Liver (tissue), 9 donors: ENCODE measurements around the gene RNU6-1. TPM values are rescaled to one million over a fixed set of nuclear protein-coding genes. Genes with fewer than 3 reads are reported as not detected.
A peak's percentile ranks its signal among the peaks of the same experiment; 100 is the strongest.

ENCODE experiments used
- DNase-seq: peaks from one replicate; pipeline ENCODE4 v3.0.0-alpha.2; 2017; ENCODE audit warnings: low spot score
- H3K27ac ChIP-seq, 2 donors: one replicate each; pipeline ENCODE4 v1.7.0; 2013; ENCODE audit warnings: inconsistent platforms in 2 of 2, low read length in 2 of 2, control low read depth in 1 of 2, low read depth in 1 of 2, mild to moderate bottlenecking in 1 of 2
- H3K27me3 ChIP-seq, 4 donors: one replicate each; pipeline versions ENCODE4 v1.6.1 to v1.7.0; 2013; ENCODE audit warnings: low read length in 3 of 4, inconsistent platforms in 1 of 4, mild to moderate bottlenecking in 1 of 4, moderate library complexity in 1 of 4; ENCODE audit not compliant: control insufficient read depth in 4 of 4, insufficient read depth in 4 of 4
- H3K36me3 ChIP-seq, 4 donors: one replicate each; pipeline versions ENCODE4 v1.6.1 to v1.7.0; 2013; ENCODE audit warnings: low read length in 3 of 4, mild to moderate bottlenecking in 3 of 4, low read depth in 1 of 4, moderate library complexity in 1 of 4; ENCODE audit not compliant: control insufficient read depth in 4 of 4, insufficient read depth in 3 of 4
- H3K4me1 ChIP-seq, 4 donors: one replicate each; pipeline versions ENCODE4 v1.6.1 to v1.7.0; 2013; ENCODE audit warnings: low read length in 3 of 4, mild to moderate bottlenecking in 3 of 4, moderate library complexity in 1 of 4; ENCODE audit not compliant: control insufficient read depth in 4 of 4, insufficient read depth in 4 of 4
- H3K4me3 ChIP-seq, 3 donors: one replicate each; pipeline versions ENCODE4 v1.6.1 to v1.7.0; 2013; ENCODE audit warnings: low read length in 3 of 3, control low read depth in 1 of 3, low read depth in 1 of 3, mild to moderate bottlenecking in 1 of 3
- H3K9ac ChIP-seq, 2 donors: one replicate each; pipeline ENCODE4 v1.7.0; 2013; ENCODE audit warnings: low read length in 2 of 2, mild to moderate bottlenecking in 2 of 2, moderate library complexity in 2 of 2, control low read depth in 1 of 2, low read depth in 1 of 2
- H3K9me3 ChIP-seq, 4 donors: one replicate each; pipeline versions ENCODE4 v1.6.1 to v1.7.0; 2013; ENCODE audit warnings: low read length in 3 of 4; ENCODE audit not compliant: control insufficient read depth in 4 of 4
- FOXA1 ChIP-seq: IDR thresholded peaks from 2 replicates; pipeline ENCODE4 v1.6.1; 2016; ENCODE audit warnings: antibody characterized with exemption
- FOXA2 ChIP-seq: IDR thresholded peaks from 2 replicates; pipeline ENCODE4 v1.6.1; 2016; ENCODE audit warnings: antibody characterized with exemption
- GABPA ChIP-seq, 2 donors: IDR thresholded peaks in 1 of 2; conservative IDR thresholded peaks in 1 of 2; 2 replicates each; pipeline ENCODE4 v1.6.1; 2016; ENCODE audit warnings: antibody characterized with exemption in 2 of 2, mild to moderate bottlenecking in 1 of 2, moderate library complexity in 1 of 2
- HNF4G ChIP-seq: IDR thresholded peaks from 2 replicates; pipeline ENCODE4 v1.6.1; 2016; ENCODE audit warnings: antibody characterized with exemption
- JUND ChIP-seq, 2 donors: IDR thresholded peaks; 2 replicates each; pipeline ENCODE4 v1.6.1; 2016; ENCODE audit warnings: antibody characterized with exemption in 2 of 2
- NR2F2 ChIP-seq: IDR thresholded peaks from 2 replicates; pipeline ENCODE4 v1.6.1; 2016; ENCODE audit warnings: antibody characterized with exemption
- RAD21 ChIP-seq, 2 donors: IDR thresholded peaks; 2 replicates each; pipeline ENCODE4 v1.6.1; 2016; ENCODE audit warnings: antibody characterized with exemption in 2 of 2, mild to moderate bottlenecking in 2 of 2
- RXRA ChIP-seq, 2 donors: IDR thresholded peaks; 2 replicates each; pipeline ENCODE4 v1.6.1; 2017 to 2018; ENCODE audit warnings: antibody characterized with exemption in 2 of 2, mild to moderate bottlenecking in 1 of 2
- SP1 ChIP-seq: IDR thresholded peaks from 2 replicates; pipeline ENCODE4 v1.6.1; 2018; ENCODE audit warnings: antibody characterized with exemption, mild to moderate bottlenecking
- TAF1 ChIP-seq: conservative IDR thresholded peaks from 2 replicates; pipeline ENCODE4 v1.6.1; 2016; ENCODE audit warnings: antibody characterized with exemption, mild to moderate bottlenecking
- YY1 ChIP-seq: IDR thresholded peaks from 2 replicates; pipeline ENCODE4 v1.6.1; 2016; ENCODE audit warnings: antibody characterized with exemption, mild to moderate bottlenecking
- WGBS: extraction: QIAGEN DNeasy Blood & Tissue Kit; methylation state at CpG from one replicate; pipeline ENCODE4 v1.1.7; 2013; 5-methylcytosine and 5-hydroxymethylcytosine counted together
- polyA plus RNA-seq, 2 donors: library from polyadenylated mRNA; stranded (reverse) in 1 of 2; unstranded in 1 of 2; fragments of 200-250 nt in 1 of 2; fragments of >200 nt in 1 of 2; fragmentation: Nextera tagmentation in 1 of 2; extraction: Ambion mirVana in 1 of 2; gene quantifications; one replicate each; pipeline versions ENCODE4 v1.2.1 to v1.2.3, GENCODE V29; 2013 to 2015
- total RNA-seq, 2 donors: library from RNA; depleted of rRNA; stranded (reverse); fragments of >200 nt; gene quantifications; one replicate each; pipeline ENCODE4 v1.2.3, GENCODE V29; 2014
- TF ChIP-seq, protein P1 (sequence below): fragments of 150-350 bp; IDR thresholded peaks from 2 replicates; pipeline ENCODE4 v1.5.1; 2017; ENCODE audit warnings: improper control_type of control experiment, low read depth, low read length; ENCODE audit not compliant: missing input control
- TF ChIP-seq, protein P2 (sequence below): IDR thresholded peaks from 2 replicates; pipeline ENCODE4 v1.6.1; 2016; ENCODE audit warnings: antibody characterized with exemption
- TF ChIP-seq, protein P3 (sequence below): IDR thresholded peaks from 2 replicates; pipeline ENCODE4 v1.6.1; 2016; ENCODE audit warnings: antibody characterized with exemption, mild to moderate bottlenecking
- TF ChIP-seq, protein P4 (sequence below): IDR thresholded peaks from 2 replicates; pipeline ENCODE4 v1.6.1; 2016; ENCODE audit warnings: antibody characterized with exemption
- donor health status: healthy.
- donor health status: healthy.
- donor health status: healthy.
- donor health status: healthy.
- donor health status: healthy.

Gene RNU6-1
- total and polyA plus RNA-seq, 4 donors, result not detected

DNA sequence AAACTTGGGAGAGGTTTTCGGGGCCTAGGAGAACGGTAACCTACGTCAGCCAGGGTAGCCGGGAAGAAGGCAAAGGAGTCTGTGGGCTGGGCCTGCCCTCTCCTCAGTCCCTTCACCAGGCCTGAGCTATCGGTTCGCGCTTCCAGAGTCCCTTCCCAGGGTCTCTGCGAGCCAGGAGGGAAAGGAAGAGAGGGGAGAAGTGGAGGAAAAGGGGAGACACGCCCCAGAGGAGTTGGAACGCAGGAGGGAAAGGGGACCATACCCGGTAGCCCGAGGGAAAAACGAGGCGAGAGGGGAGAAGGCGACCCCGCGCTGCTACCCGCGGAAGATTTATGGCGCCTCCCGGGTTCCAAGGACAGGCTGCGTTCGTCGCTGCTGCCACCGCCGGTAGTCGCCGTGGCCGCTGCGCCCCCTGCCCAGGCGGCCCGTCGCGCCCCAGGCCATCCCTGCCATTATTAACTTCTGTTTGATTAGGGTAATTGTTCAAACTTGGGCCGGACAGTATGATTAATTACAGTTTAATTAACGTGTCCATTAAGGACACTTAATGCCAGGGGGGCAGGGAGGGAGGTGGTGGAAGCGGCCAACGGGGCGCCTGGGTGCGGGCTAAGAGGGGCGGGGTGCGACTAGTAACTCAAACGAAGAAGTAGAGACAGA is 17.9 kb downstream of the RNU6-1 start:
- Histone ChIP-seq H3K27ac (no peak overlapping the region), H3K9ac (no peak overlapping the region), H3K36me3 (no peaks in the 10 kb centered on the region), H3K9me3 (peaks cover 0 to 3% (median 0%) of the 10 kb centered on the region in 4 donors), H3K4me1 (peaks cover 9 to 65% (median 25%) of the 10 kb centered on the region in 4 donors), H3K4me3 (no peak overlapping the region), H3K27me3 (peaks cover 26 to 30% (median 28%) of the 10 kb centered on the region in 4 donors)
- TF ChIP-seq FOXA1, result no peak
- TF ChIP-seq, protein P1, sequence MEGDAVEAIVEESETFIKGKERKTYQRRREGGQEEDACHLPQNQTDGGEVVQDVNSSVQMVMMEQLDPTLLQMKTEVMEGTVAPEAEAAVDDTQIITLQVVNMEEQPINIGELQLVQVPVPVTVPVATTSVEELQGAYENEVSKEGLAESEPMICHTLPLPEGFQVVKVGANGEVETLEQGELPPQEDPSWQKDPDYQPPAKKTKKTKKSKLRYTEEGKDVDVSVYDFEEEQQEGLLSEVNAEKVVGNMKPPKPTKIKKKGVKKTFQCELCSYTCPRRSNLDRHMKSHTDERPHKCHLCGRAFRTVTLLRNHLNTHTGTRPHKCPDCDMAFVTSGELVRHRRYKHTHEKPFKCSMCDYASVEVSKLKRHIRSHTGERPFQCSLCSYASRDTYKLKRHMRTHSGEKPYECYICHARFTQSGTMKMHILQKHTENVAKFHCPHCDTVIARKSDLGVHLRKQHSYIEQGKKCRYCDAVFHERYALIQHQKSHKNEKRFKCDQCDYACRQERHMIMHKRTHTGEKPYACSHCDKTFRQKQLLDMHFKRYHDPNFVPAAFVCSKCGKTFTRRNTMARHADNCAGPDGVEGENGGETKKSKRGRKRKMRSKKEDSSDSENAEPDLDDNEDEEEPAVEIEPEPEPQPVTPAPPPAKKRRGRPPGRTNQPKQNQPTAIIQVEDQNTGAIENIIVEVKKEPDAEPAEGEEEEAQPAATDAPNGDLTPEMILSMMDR, result no peak
- TF ChIP-seq NR2F2, result no peak
- TF ChIP-seq YY1, result no peak
- TF ChIP-seq SP1, result no peak
- TF ChIP-seq RAD21 (IDR thresholded peaks at IDR 0.05), result no peak
- TF ChIP-seq GABPA (IDR thresholded peaks at IDR 0.05 in 1 of 2, conservative IDR thresholded peaks at IDR 0.05 in 1 of 2), result no peak
- TF ChIP-seq, protein P2, sequence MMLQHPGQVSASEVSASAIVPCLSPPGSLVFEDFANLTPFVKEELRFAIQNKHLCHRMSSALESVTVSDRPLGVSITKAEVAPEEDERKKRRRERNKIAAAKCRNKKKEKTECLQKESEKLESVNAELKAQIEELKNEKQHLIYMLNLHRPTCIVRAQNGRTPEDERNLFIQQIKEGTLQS, result no peak
- no peak for TF ChIP-seq JUND (IDR thresholded peaks at IDR 0.05)
- no peak for TF ChIP-seq HNF4G
- no peak for TF ChIP-seq TAF1
- no peak for TF ChIP-seq FOXA2
- no peak for DNase-seq
- WGBS, result 6% methylated on average over 43 of the region's 43 CpGs

DNA sequence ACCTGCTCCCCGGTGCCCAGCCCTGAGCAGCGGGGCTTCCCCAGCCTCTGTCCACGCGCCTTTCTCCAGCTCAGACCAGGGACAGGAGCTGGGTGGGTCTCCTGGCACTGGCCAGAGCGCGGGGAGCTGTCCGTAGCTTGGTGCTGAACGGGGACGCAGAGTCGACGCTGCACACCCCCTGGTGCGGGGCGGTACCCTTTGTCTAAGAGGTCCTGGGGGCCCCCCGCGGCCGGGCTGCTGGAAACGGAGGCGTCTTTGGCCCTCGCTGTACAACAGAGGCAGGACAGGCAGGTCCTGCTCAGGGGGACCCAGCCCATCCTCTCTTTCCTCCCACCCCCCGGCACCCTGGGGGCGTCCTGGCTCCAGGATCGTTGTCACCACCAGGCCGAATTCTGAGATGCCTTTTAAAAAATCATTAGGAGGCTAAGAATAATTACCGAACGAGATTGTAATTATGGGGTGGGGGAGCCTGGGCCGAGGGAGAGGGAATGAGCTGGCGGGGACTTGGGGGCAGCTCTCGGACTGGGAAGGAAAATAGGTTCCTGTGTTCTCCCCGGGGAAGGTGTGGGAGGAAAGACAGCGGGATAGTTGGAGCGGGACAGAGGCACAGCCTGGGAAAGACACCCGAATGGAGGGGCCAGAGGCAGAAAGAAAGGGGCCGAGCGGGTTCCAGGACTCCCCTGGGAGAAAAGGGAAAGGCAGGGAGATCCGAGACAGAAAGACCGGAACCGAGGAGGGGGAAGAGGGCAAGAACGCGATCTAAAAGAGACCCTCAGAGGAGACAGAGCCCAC is 18.7 kb downstream of the RNU6-1 start:
- peaks cover 23 to 29% (median 27%) of the 10 kb centered on the region in 4 donors for H3K27me3 ChIP-seq
- TF ChIP-seq JUND (IDR thresholded peaks at IDR 0.05), result no peak
- TF ChIP-seq FOXA2, result no peak
- TF ChIP-seq, protein P3, sequence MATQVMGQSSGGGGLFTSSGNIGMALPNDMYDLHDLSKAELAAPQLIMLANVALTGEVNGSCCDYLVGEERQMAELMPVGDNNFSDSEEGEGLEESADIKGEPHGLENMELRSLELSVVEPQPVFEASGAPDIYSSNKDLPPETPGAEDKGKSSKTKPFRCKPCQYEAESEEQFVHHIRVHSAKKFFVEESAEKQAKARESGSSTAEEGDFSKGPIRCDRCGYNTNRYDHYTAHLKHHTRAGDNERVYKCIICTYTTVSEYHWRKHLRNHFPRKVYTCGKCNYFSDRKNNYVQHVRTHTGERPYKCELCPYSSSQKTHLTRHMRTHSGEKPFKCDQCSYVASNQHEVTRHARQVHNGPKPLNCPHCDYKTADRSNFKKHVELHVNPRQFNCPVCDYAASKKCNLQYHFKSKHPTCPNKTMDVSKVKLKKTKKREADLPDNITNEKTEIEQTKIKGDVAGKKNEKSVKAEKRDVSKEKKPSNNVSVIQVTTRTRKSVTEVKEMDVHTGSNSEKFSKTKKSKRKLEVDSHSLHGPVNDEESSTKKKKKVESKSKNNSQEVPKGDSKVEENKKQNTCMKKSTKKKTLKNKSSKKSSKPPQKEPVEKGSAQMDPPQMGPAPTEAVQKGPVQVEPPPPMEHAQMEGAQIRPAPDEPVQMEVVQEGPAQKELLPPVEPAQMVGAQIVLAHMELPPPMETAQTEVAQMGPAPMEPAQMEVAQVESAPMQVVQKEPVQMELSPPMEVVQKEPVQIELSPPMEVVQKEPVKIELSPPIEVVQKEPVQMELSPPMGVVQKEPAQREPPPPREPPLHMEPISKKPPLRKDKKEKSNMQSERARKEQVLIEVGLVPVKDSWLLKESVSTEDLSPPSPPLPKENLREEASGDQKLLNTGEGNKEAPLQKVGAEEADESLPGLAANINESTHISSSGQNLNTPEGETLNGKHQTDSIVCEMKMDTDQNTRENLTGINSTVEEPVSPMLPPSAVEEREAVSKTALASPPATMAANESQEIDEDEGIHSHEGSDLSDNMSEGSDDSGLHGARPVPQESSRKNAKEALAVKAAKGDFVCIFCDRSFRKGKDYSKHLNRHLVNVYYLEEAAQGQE, result peak; percentile 99
- TF ChIP-seq RXRA (IDR thresholded peaks at IDR 0.05), result no peak
- no peak for TF ChIP-seq SP1
- TF ChIP-seq, protein P2, result no peak
- TF ChIP-seq, protein P4, sequence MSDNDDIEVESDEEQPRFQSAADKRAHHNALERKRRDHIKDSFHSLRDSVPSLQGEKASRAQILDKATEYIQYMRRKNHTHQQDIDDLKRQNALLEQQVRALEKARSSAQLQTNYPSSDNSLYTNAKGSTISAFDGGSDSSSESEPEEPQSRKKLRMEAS, result no peak
- TF ChIP-seq HNF4G, result no peak
- TF ChIP-seq YY1, result no peak
- no peak overlapping the region for H3K9ac ChIP-seq
- DNase-seq, result peak; percentile 71
- peaks cover 0 to under 1% (median 0%) of the 10 kb centered on the region in 4 donors for H3K9me3 ChIP-seq
- no peaks in the 10 kb centered on the region for H3K36me3 ChIP-seq
- 10% methylated on average over 39 of the region's 39 CpGs for WGBS
- no peak overlapping the region for H3K4me3 ChIP-seq
- H3K27ac ChIP-seq, result no peak overlapping the region
- H3K4me1 ChIP-seq, result peaks cover 9 to 59% (median 25%) of the 10 kb centered on the region in 4 donors
